BLaER1 (cell line): Measurements from ENCODE around the gene CCDC124.
A peak's percentile ranks its signal among the peaks of the same experiment; 100 is the strongest.

Experiments used
- H3K27ac ChIP-seq: shearing (Covaris generic); formaldehyde crosslinking; 2 replicates; pipeline ENCODE4 v1.8.1; 2022
- H3K27me3 ChIP-seq: shearing (Covaris generic); formaldehyde crosslinking; 2 replicates; pipeline ENCODE4 v1.8.1; 2022
- H3K36me3 ChIP-seq: shearing (Covaris generic); formaldehyde crosslinking; 2 replicates; pipeline ENCODE4 v1.8.1; 2022
- H3K4me1 ChIP-seq: shearing (Covaris generic); formaldehyde crosslinking; 2 replicates; pipeline ENCODE4 v1.8.1; 2022
- H3K4me2 ChIP-seq: shearing (Covaris generic); formaldehyde crosslinking; 2 replicates; pipeline ENCODE4 v1.8.1; 2022
- H3K4me3 ChIP-seq: shearing (Covaris generic); formaldehyde crosslinking; 2 replicates; pipeline ENCODE4 v1.8.1; 2022
- H3K9ac ChIP-seq: shearing (Covaris generic); formaldehyde crosslinking; 2 replicates; pipeline ENCODE4 v1.8.1; 2022
- H3K9me3 ChIP-seq: shearing (Covaris generic); formaldehyde crosslinking; 2 replicates; pipeline ENCODE4 v1.8.1; 2022
- H4K20me1 ChIP-seq: shearing (Covaris generic); formaldehyde crosslinking; 2 replicates; pipeline ENCODE4 v1.8.1; 2022
- Cebpa-rat ChIP-seq: shearing (Covaris generic); IDR thresholded peaks from 2 replicates; pipeline ENCODE4 v1.8.1; 2022

Gene CCDC124

DNA sequence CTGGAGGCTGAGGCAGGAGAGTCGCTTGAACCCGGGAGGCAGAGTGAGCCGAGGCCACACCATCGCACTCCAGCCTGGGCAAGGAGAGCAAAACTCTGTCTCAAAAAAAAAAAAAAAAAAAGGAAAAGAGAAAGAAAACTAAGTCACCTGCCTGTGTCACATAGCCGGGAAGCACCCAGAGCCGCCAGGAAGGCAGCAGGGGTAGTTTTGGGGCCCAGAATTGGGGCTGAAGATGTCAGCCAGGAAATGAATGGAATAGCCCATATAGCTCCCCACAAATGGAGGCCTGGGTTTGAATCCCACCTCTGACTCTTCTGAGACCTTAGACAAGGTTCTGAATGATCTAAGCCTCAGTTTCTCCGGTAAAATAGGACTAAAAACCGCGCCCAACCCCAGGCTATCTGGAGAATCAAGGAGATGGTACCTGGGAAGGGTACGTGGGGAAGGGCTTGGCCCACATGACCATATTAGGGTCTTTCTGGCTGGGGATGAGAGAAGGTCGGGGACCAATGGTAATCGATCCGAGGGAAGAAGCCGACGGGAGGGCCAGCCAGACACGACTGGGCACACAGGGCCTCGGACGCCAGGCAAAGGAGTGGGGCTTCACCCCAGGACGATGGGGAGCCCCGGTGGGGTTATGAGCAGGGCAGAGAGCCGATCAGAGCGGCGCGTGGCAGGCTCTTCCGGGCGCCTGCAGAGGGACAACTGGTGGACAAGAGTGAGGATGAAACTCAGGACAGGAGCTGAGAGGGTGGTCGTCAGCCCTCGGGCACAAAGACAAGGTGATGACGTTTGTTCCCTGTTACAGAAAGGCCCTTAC, 14.4 kb downstream of the CCDC124 start:
- no peak overlapping the region for H3K27ac ChIP-seq

GRCh38 chr19:17947815-17948513, 15.1 kb downstream of the CCDC124 start:
- Histone ChIP-seq H4K20me1 (peaks cover 39% of the 10 kb centered on the region), H3K4me3 (peak overlapping the region; percentile 61), H3K4me2 (peak overlapping the region; percentile 93), H3K27me3 (peaks cover 45% of the 10 kb centered on the region), H3K27ac (no peak overlapping the region), H3K36me3 (peaks cover 21% of the 10 kb centered on the region), H3K4me1 (peaks cover 69% of the 10 kb centered on the region), H3K9me3 (no peaks in the 10 kb centered on the region), H3K9ac (no peak overlapping the region)
- no peak for TF ChIP-seq Cebpa-rat

More for the DNA sequence above, 14.4 kb downstream of the CCDC124 start:
- Histone ChIP-seq H3K4me3 (peak overlapping the region; percentile 61), H3K4me1 (peaks cover 61% of the 10 kb centered on the region), H3K9ac (peak overlapping the region; percentile 55; the same call in 1 of the 2 replicates), H3K4me2 (peak overlapping the region; percentile 93), H4K20me1 (peaks cover 31% of the 10 kb centered on the region), H3K36me3 (peaks cover 28% of the 10 kb centered on the region), H3K27me3 (peaks cover 37% of the 10 kb centered on the region), H3K9me3 (no peaks in the 10 kb centered on the region)
- no peak for TF ChIP-seq Cebpa-rat

- H3K27me3 ChIP-seq = peaks cover 50% of the 10 kb centered on the region
- peaks cover 45% of the 10 kb centered on the region for H4K20me1 ChIP-seq
- H3K36me3 ChIP-seq = peaks cover 19% of the 10 kb centered on the region
- peak overlapping the region; percentile 61 for H3K4me3 ChIP-seq
- H3K4me2 ChIP-seq = peak overlapping the region; percentile 93
- no peaks in the 10 kb centered on the region for H3K9me3 ChIP-seq
- TF ChIP-seq Cebpa-rat = no peak
- H3K9ac ChIP-seq = no peak overlapping the region
- peaks cover 74% of the 10 kb centered on the region for H3K4me1 ChIP-seq
- no peak overlapping the region for H3K27ac ChIP-seq
These were observed 15.7 kb downstream of the CCDC124 start for GRCh38 chr19:17948514-17948900.

- Histone ChIP-seq H4K20me1 (peaks cover 52% of the 10 kb centered on the region), H3K27me3 (peaks cover 57% of the 10 kb centered on the region), H3K36me3 (peaks cover 11% of the 10 kb centered on the region), H3K4me3 (peak overlapping the region; percentile 61), H3K4me2 (peak overlapping the region; percentile 93), H3K27ac (no peak overlapping the region; the same call in 1 of the 2 replicates), H3K4me1 (peaks cover 78% of the 10 kb centered on the region), H3K9ac (no peak overlapping the region), H3K9me3 (no peaks in the 10 kb centered on the region)
- no peak for TF ChIP-seq Cebpa-rat
These were observed 16.4 kb downstream of the CCDC124 start for GRCh38 chr19:17948931-17949930.

- H3K36me3 ChIP-seq = peaks cover 4% of the 10 kb centered on the region
- H3K4me3 ChIP-seq = peak overlapping the region; percentile 61
- no peak for TF ChIP-seq Cebpa-rat
- H3K4me2 ChIP-seq = peak overlapping the region; percentile 93
- no peak overlapping the region; the same call in 1 of the 2 replicates for H3K27ac ChIP-seq
- peaks cover 55% of the 10 kb centered on the region for H4K20me1 ChIP-seq
- peaks cover 78% of the 10 kb centered on the region for H3K4me1 ChIP-seq
- H3K27me3 ChIP-seq = peaks cover 64% of the 10 kb centered on the region
- no peaks in the 10 kb centered on the region for H3K9me3 ChIP-seq
- 0 out of 2 replicates have a peak overlapping the region, but pooled peaks have one; percentile 41 for H3K9ac ChIP-seq
These were observed 17.1 kb downstream of the CCDC124 start for GRCh38 chr19:17949956-17950309.

DNA sequence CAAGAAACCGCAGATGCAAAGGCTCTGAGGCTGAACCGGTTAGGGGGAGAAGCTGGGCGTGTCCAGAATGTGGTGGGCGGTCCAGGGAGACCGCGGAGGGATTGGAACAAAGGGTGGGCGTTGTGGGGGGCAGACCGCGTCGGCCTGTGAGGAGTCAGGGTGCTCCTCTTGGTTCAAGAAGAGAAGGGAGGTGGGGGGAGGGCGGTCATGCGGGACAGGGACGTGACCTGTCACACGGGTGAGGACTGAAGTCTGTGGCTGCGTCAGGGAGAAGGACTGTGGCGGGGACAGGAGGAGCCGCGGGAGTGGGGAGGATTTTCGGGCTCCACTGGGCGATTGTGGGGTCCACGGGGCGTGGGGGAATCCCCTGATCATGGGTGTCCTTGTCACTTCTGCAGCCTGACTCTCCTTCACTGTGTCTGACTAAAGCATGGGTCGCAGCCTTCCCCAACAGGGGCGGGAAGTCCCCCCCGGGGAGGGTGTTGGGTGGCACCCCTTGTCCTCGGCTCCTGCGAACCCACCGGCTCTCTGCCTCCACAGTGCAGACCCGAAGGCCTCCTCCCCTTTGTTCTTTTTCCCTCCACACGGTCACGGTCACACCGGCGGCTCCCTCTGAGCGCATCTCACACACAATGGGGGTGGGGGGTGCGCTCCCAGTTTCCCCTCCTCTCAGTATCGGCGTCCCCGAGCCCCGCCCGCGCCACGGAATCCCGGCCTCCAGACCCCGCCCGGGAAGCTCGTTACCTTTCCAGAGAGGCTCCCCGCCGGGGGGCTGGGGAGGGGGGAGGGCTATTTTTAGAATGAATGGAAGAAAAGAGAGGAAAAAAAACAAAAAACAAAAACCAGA, 17.7 kb downstream of the CCDC124 start:
- Histone ChIP-seq H3K27ac (no peak overlapping the region), H3K9ac (peak overlapping the region; percentile 41; the same call in 1 of the 2 replicates), H4K20me1 (peaks cover 55% of the 10 kb centered on the region), H3K27me3 (peaks cover 67% of the 10 kb centered on the region), H3K4me2 (peak overlapping the region; percentile 93), H3K36me3 (no peaks in the 10 kb centered on the region), H3K4me3 (peak overlapping the region; percentile 61), H3K9me3 (no peaks in the 10 kb centered on the region), H3K4me1 (peaks cover 74% of the 10 kb centered on the region)
- no peak for TF ChIP-seq Cebpa-rat

DNA sequence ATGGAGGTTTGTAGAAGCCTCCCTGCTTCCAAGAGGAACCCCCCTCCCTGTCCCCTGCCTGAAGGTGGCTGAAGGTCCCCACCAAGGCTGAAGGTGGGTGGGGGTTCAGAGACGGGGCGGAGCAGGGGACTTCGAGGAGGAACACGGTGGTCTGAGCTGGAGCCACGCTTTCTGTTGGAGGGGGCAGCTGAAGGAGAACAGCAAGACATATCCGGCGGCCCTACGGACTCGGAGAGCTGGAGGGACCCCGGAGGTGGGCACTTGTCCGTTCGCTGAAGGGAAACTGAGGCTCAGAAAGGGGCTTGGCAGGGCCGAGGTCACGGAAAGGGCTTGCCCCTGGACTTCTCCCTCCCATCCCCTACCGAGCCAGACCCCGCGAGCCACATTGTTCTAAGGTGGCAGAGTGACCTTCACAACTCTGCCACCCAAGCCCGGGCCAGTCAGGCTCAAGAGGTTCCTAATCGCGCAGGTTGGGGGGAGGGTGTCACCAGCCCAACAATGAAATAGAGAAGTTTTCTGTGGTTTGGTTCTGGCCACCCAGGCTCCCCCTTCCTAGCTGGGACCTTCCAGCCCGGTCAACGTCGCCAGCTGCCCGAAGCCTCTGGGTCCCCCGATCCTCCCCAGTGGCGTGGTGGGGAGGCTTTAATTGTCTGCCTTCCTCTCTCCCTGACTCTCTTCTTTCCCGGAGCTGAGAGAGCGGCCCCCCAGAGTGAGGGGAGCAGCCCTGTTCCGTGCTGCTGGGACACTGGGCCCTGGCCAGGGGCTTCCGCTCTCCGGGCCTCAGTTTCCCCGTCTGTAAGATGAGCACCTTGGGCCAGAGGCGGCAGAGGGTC, 18.6 kb downstream of the CCDC124 start:
- Histone ChIP-seq H4K20me1 (peaks cover 55% of the 10 kb centered on the region), H3K27me3 (peaks cover 74% of the 10 kb centered on the region), H3K4me2 (peak overlapping the region; percentile 93), H3K9me3 (no peaks in the 10 kb centered on the region), H3K9ac (peak overlapping the region; percentile 41; the same call in 1 of the 2 replicates), H3K4me3 (peak overlapping the region; percentile 61), H3K36me3 (no peaks in the 10 kb centered on the region), H3K4me1 (peaks cover 65% of the 10 kb centered on the region), H3K27ac (no peak overlapping the region)
- no peak for TF ChIP-seq Cebpa-rat
